ENCODE results near the gene ZNF865. TPM values are rescaled to one million over a fixed set of nuclear protein-coding genes. Genes with fewer than 3 reads are reported as not detected.

ZNF865 gene
- total RNA-seq, 1 donor from 2014 or later: 18.4 TPM

- peaks cover 31% of the 10 kb centered on the region for H3K36me3 ChIP-seq
- H3K27me3 ChIP-seq: no peaks in the 10 kb centered on the region
- H3K9me3 ChIP-seq: no peaks in the 10 kb centered on the region
- H3K4me3 ChIP-seq: no peak overlapping the region
- TF ChIP-seq, protein P1, sequence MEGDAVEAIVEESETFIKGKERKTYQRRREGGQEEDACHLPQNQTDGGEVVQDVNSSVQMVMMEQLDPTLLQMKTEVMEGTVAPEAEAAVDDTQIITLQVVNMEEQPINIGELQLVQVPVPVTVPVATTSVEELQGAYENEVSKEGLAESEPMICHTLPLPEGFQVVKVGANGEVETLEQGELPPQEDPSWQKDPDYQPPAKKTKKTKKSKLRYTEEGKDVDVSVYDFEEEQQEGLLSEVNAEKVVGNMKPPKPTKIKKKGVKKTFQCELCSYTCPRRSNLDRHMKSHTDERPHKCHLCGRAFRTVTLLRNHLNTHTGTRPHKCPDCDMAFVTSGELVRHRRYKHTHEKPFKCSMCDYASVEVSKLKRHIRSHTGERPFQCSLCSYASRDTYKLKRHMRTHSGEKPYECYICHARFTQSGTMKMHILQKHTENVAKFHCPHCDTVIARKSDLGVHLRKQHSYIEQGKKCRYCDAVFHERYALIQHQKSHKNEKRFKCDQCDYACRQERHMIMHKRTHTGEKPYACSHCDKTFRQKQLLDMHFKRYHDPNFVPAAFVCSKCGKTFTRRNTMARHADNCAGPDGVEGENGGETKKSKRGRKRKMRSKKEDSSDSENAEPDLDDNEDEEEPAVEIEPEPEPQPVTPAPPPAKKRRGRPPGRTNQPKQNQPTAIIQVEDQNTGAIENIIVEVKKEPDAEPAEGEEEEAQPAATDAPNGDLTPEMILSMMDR (IDR thresholded peaks at IDR 0.05): no peak
- H3K27ac ChIP-seq: no peak overlapping the region
- H3K4me1 ChIP-seq: peaks cover 14% of the 10 kb centered on the region
- DNase-seq (no peak), ATAC-seq (no peak)
- intact Hi-C loops (cut with DNase I): no loop called here
Observed at GRCh38 chr19:55611983-55612645, 6.7 kb downstream of the ZNF865 start.

- H3K4me3 ChIP-seq: no peak overlapping the region
- intact Hi-C loops (cut with DNase I): no loop called here
- H3K4me1 ChIP-seq: peaks cover 9% of the 10 kb centered on the region
- no peak overlapping the region for H3K27ac ChIP-seq
- TF ChIP-seq, protein P1 (IDR thresholded peaks at IDR 0.05): no peak
- no peaks in the 10 kb centered on the region for H3K9me3 ChIP-seq
- ATAC-seq (no peak), DNase-seq (no peak)
- H3K27me3 ChIP-seq: no peaks in the 10 kb centered on the region
- H3K36me3 ChIP-seq: peaks cover 39% of the 10 kb centered on the region
Observed at GRCh38 chr19:55613396-55613795, 7.9 kb downstream of the ZNF865 start.

DNA sequence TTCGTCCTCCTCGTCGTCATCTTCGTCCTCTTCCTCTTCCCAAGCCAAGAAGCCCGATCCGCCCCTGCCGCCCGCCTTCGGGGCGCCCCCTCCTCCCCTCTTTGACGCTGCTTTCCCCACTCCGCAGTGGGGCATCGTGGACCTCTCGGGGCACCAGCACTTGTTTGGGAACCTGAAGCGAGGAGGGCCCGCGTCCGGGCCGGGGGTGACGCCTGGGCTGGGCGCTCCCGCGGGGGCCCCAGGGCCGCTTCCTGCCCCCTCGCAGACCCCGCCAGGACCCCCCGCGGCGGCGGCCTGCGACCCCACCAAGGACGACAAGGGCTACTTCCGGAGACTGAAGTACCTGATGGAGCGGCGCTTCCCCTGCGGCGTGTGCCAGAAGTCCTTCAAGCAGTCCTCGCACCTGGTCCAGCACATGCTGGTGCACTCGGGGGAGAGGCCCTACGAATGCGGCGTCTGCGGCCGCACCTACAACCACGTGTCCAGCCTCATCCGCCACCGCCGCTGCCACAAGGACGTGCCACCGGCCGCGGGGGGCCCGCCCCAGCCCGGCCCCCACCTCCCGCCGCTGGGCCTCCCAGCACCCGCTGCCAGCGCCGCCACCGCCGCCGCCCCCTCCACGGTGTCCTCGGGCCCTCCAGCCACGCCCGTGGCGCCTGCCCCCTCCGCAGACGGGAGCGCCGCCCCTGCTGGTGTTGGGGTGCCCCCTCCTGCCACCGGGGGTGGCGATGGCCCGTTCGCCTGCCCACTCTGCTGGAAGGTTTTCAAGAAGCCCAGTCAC, 8.7 kb downstream of the ZNF865 start:
- peaks cover 15% of the 10 kb centered on the region for H3K4me1 ChIP-seq
- no peaks in the 10 kb centered on the region for H3K27me3 ChIP-seq
- DNase-seq (no peak), ATAC-seq (no peak)
- H3K9me3 ChIP-seq: no peaks in the 10 kb centered on the region
- H3K4me3 ChIP-seq: no peak overlapping the region
- intact Hi-C loops (cut with DNase I): no loop called here
- TF ChIP-seq, protein P1 (IDR thresholded peaks at IDR 0.05): no peak
- peaks cover 37% of the 10 kb centered on the region for H3K36me3 ChIP-seq
- H3K27ac ChIP-seq: no peak overlapping the region

- peaks cover 29% of the 10 kb centered on the region for H3K36me3 ChIP-seq
- DNase-seq: no peak
- intact Hi-C loops (cut with DNase I): no loop called here
Observed at GRCh38 chr19:55614711-55615542, 9.5 kb downstream of the ZNF865 start.

More at GRCh38 chr19:55614711-55615542, 9.5 kb downstream of the ZNF865 start:
- H3K27me3 ChIP-seq: no peaks in the 10 kb centered on the region
- no peaks in the 10 kb centered on the region for H3K9me3 ChIP-seq
- no peak overlapping the region for H3K4me3 ChIP-seq
- TF ChIP-seq, protein P1 (IDR thresholded peaks at IDR 0.05): no peak
- H3K4me1 ChIP-seq: peaks cover 21% of the 10 kb centered on the region
- ATAC-seq: no peak
- no peak overlapping the region for H3K27ac ChIP-seq

Data from upper lobe of right lung (tissue), 1 donor.